ENCODE data around the gene PDE4A.

Gene PDE4A

DNA sequence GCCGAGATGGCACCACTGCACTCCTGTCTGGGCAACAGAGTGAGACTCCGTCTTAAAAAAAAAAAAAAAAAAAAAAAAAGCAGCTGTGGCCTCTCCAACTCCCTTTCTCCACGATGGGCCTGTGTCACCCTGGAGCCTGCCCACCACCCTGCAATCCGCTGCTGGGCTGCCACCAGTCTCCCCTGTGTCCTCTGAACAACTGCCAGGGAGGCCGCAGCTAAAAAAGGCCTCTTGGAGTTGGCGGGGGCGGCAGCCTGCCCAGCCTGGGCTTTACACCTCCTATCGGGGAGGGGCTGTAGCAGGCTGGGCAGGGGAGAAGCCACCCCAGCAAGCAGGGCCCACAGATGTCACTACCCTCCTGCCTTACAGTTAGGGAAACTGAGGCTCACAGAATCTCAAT is 20.5 kb upstream of the PDE4A start:
- Histone ChIP-seq H3K27me3 (replicated peaks; ENCODE audit: control insufficient read depth, insufficient read depth, low read length) (no peaks in the 10 kb centered on the region), H3K36me3 (ENCODE audit: control insufficient read depth, insufficient read depth, low read length) (peaks cover 11% of the 10 kb centered on the region), H3K4me3 (replicated peaks; ENCODE audit: low read depth, low read length) (no peak overlapping the region)
- no peak for DNase-seq (ENCODE audit: extremely low read depth, insufficient read length)
- TF ChIP-seq, protein P1, sequence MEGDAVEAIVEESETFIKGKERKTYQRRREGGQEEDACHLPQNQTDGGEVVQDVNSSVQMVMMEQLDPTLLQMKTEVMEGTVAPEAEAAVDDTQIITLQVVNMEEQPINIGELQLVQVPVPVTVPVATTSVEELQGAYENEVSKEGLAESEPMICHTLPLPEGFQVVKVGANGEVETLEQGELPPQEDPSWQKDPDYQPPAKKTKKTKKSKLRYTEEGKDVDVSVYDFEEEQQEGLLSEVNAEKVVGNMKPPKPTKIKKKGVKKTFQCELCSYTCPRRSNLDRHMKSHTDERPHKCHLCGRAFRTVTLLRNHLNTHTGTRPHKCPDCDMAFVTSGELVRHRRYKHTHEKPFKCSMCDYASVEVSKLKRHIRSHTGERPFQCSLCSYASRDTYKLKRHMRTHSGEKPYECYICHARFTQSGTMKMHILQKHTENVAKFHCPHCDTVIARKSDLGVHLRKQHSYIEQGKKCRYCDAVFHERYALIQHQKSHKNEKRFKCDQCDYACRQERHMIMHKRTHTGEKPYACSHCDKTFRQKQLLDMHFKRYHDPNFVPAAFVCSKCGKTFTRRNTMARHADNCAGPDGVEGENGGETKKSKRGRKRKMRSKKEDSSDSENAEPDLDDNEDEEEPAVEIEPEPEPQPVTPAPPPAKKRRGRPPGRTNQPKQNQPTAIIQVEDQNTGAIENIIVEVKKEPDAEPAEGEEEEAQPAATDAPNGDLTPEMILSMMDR (IDR thresholded peaks at IDR 0.05; ENCODE audit: insufficient read depth, low read length, poor library complexity, severe bottlenecking) = no peak

DNA sequence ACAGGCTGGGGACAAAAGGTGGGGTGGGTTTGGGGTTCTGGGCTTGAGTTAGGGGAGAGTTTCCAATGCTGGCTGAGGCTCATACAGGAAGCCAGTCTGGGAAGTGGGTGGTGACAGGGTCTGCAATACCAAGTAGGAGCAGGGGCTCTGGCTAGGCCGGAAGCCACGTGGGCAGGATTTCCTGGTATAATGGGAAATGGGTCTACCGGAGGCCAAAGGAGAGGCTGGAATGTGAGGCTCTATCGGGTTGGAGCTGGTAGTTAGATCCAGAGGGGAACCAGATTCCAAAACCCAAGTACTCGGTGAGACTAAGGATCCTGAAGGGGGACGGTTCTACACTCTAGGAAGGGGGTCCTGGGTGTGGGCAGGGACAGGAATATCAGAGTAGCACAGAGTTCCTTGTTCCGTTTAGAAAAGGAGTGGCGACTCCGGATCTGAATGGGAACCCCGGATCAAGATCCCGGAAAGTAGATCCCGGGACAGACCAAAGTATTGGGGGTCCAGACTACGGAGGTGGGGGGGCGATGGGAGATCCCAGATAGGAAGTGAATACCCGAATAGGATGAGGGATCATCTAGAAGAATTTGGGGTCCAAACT is 17.8 kb upstream of the PDE4A start:
- Histone ChIP-seq H3K36me3 (ENCODE audit: control insufficient read depth, insufficient read depth, low read length) (peaks cover 3% of the 10 kb centered on the region), H3K27me3 (replicated peaks; ENCODE audit: control insufficient read depth, insufficient read depth, low read length) (no peaks in the 10 kb centered on the region), H3K4me3 (replicated peaks; ENCODE audit: low read depth, low read length) (peak overlapping the region; percentile 98)
- no peak for DNase-seq (ENCODE audit: extremely low read depth, insufficient read length)
- TF ChIP-seq, protein P1 (IDR thresholded peaks at IDR 0.05; ENCODE audit: insufficient read depth, low read length, poor library complexity, severe bottlenecking) = no peak

DNA sequence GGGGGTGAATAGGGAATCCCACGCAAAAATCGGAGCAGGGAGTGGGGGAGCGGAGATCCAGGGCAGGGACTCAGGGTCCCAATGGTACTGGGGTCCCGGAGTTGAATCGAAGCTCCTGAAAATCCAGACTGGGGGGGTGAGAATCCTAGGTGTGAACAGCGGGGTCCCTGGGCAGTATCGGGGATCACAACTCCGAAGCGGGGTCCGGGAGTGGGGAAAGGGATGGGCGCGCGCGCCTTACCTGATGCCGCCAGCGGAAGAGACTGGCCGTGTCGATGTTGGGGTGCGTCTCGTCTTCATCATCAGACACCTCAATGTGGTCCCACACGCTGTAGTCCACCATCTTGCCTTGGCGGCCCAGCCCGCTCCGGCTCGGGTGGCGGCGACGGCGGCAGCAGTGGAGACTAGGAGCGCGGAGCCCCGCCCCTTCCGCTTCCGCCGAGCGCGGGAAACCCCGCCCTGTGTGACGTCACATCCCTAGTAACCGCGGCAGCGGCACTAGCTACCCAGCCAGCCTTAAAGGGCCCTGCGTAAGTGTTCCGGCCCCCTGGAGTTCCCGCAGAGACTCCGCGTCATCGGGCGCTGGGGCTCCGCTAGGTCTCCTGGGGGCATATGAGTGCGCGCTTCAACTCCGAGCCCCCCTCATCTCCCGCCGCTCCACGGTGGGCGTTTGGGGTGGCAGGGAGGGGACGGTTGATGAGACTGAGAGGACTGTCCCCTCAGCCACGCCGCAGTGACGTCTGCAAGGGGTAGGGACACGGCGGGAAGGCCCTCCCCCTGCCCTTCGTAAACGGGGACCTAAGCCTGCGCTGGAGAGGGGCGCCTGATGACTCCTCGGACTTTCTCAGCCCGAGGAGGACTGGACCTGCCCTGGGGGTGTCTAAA is 17.0 kb upstream of the PDE4A start, which contains the start of gene CDC37:
CDC37 (minus strand) TSS at position 406 of the 885 bp plus-strand sequence; CDS start at position 343, 63 bp downstream.
- no peaks in the 10 kb centered on the region for H3K36me3 ChIP-seq (ENCODE audit: control insufficient read depth, insufficient read depth, low read length)
- H3K4me3 ChIP-seq (replicated peaks; ENCODE audit: low read depth, low read length) = peak within 1 kb of the TSS; percentile 98
- TF ChIP-seq, protein P1 (IDR thresholded peaks at IDR 0.05; ENCODE audit: insufficient read depth, low read length, poor library complexity, severe bottlenecking) = no peak
- no peaks in the 10 kb centered on the region for H3K27me3 ChIP-seq (replicated peaks; ENCODE audit: control insufficient read depth, insufficient read depth, low read length)
- DNase-seq (ENCODE audit: extremely low read depth, insufficient read length) = peak; percentile 99

DNA sequence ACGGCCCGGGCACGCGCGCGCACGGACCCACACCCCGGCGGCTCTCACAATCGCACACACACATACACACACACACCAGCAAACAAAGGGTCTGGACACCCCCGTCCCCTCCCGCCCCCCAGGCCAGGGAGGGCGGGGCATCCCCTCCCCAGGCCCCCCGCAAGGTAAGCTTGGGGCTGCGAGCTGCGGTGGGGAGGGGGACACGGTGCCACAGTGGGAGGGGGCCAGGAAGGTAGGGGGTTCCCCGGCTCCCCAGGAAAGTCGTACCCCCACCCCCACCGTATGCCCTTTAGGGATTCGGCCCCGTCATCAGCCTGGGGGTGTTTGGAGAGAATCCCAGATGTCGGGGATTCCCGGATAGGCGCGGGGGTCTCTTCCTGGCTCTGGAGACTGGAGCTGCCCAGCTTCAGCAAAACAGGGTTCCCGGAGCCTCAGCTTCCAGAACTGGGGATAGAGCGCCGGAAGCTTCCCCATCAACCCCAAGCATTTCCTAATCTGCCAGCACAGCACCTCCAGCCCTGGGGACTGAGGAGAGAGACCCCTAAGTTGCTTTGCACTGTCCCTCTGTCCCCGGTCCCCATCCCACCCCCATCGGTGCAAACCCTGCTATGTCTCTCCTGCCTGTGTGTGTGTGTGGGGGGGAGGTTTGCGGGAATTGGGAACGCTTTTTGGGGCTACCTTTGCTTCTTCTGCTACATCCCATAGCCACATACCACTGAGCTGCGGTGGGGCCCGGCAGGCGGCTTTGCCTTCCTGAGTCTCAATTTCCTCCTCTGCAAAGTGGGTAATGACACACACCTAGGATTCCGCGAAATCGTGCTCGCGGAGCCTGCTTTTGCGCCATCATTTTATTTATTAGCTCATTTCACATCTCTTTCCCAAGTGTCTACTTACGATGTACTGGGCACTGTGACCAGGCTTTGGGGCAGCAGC is 15.2 kb upstream of the PDE4A start:
- H3K36me3 ChIP-seq (ENCODE audit: control insufficient read depth, insufficient read depth, low read length) = no peaks in the 10 kb centered on the region
- H3K27me3 ChIP-seq (replicated peaks; ENCODE audit: control insufficient read depth, insufficient read depth, low read length) = no peaks in the 10 kb centered on the region
- TF ChIP-seq, protein P1 (IDR thresholded peaks at IDR 0.05; ENCODE audit: insufficient read depth, low read length, poor library complexity, severe bottlenecking) = no peak
- no peak for DNase-seq (ENCODE audit: extremely low read depth, insufficient read length)
- H3K4me3 ChIP-seq (replicated peaks; ENCODE audit: low read depth, low read length) = peak overlapping the region; percentile 98

DNA sequence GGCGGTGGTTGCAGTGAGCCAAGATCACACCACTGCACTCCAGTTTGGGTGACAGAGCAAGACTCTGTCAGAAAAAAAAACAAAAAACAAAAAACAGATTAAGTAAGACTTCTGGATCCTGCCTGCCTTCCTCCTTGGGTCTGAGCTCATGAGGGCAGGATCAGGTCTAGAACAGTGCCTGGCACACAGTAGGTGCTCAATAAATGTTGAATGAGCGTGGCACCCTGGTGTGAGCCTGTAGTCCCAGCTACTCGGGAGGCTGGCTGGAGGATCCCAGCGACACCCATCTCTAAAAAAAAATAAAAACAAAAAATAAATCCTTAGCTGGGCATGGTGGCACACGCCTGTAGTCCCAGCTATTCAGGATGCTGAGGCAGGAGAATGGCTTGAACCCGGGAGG is 14.1 kb upstream of the PDE4A start:
- H3K36me3 ChIP-seq (ENCODE audit: control insufficient read depth, insufficient read depth, low read length) = no peaks in the 10 kb centered on the region
- TF ChIP-seq, protein P1 (IDR thresholded peaks at IDR 0.05; ENCODE audit: insufficient read depth, low read length, poor library complexity, severe bottlenecking) = no peak
- H3K4me3 ChIP-seq (replicated peaks; ENCODE audit: low read depth, low read length) = no peak overlapping the region
- no peak for DNase-seq (ENCODE audit: extremely low read depth, insufficient read length)
- no peaks in the 10 kb centered on the region for H3K27me3 ChIP-seq (replicated peaks; ENCODE audit: control insufficient read depth, insufficient read depth, low read length)
